GM18498 (cell line): Measurements from ENCODE around the gene CEBPA.

Experiments
- ATAC-seq: cut with Tn5 transposase; IDR thresholded peaks from one replicate; pipeline ENCODE4 v1.9.1; 2021; ENCODE audit warnings: mild to moderate bottlenecking, moderate library complexity; ENCODE audit not compliant: unreplicated experiment

Gene CEBPA

GRCh38 chr19:33252418-33252962 lies 49.8 kb downstream of the CEBPA start:
- ATAC-seq = no peak

- no peak for ATAC-seq
These were observed 50.7 kb downstream of the CEBPA start for GRCh38 chr19:33251526-33252090.

- no peak for ATAC-seq
These were observed 51.3 kb downstream of the CEBPA start for GRCh38 chr19:33251076-33251475.

GRCh38 chr19:33250500-33250899 lies 51.8 kb downstream of the CEBPA start:
- ATAC-seq = no peak
